Measurements from ENCODE around the gene FOXO1.

The FOXO1 gene

DNA sequence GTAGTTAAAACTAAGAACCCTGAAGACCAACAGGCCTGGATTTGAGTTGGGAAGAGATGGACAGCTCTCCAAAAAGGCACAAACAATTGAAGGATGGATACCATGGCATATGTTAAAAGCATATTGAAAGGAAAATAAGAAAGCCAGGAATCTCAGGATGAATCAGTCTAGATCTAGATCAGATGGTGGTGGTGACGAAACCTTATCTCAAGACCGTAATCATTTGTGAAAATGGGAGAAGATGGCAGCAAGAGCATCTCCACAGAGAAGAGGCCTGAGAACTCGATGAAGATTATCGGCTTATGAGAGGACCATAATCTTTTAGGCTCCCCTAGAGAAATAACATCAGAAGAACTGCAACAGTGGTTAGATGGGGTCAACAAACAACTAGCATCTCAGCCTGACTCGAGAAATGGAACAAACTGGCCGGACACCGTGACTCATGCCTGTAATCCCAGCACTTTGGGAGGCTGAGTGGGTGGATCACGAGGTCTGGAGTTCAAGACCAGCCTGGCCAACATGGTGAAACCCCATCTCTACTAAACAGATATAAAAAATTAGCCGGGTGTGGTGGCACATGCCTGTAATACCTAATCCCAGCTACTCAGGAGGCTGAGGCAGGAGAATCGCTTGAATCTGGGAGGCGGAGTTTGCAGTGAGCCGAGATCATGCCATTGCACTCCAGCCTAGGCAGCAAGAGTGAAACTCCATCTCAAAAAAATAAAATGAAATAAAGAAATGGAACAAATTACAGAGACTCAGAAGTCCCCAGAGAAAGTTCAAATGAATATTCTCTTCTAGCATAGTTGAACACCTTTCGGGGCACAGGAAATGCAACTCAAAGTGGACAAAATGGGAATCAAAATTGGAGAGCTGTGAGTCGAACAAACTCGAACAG lies 47.6 kb downstream of the FOXO1 start:
- Histone ChIP-seq H3F3A (ENCODE audit: low read depth) (peaks cover 1% of the 10 kb centered on the region; the same call in 1 of the 2 replicates), H3K9me3 (ENCODE audit: insufficient read depth, low read depth, low read length) (no peaks in the 10 kb centered on the region), H3K79me2 (ENCODE audit: insufficient read depth, low read length) (peaks cover 15% of the 10 kb centered on the region), H3K4me3 (ENCODE audit: low read length, poor library complexity, severe bottlenecking) (no peak overlapping the region), H3K9me2 (replicated peaks; ENCODE audit: low read depth, low read length) (no peaks in the 10 kb centered on the region), H3K27me3 (ENCODE audit: insufficient read depth, low read length, poor library complexity, severe bottlenecking) (no peaks in the 10 kb centered on the region), H3K4me1 (ENCODE audit: insufficient read depth, low read length, poor library complexity, severe bottlenecking) (peaks cover 7% of the 10 kb centered on the region), H3K4me2 (ENCODE audit: low read depth, low read length, poor library complexity, severe bottlenecking) (no peak overlapping the region), H3K9ac (ENCODE audit: low read depth, low read length, poor library complexity, severe bottlenecking) (no peak overlapping the region), H3K36me3 (ENCODE audit: insufficient read depth, low read length) (no peaks in the 10 kb centered on the region), H4K20me1 (ENCODE audit: insufficient read depth, low read length, poor library complexity, severe bottlenecking) (no peaks in the 10 kb centered on the region), H2AFZ (ENCODE audit: low read length) (no peak overlapping the region)
- no peak for TF ChIP-seq EZH2phosphoT487 (IDR thresholded peaks at IDR 0.05; ENCODE audit: borderline replicate concordance)

DNA sequence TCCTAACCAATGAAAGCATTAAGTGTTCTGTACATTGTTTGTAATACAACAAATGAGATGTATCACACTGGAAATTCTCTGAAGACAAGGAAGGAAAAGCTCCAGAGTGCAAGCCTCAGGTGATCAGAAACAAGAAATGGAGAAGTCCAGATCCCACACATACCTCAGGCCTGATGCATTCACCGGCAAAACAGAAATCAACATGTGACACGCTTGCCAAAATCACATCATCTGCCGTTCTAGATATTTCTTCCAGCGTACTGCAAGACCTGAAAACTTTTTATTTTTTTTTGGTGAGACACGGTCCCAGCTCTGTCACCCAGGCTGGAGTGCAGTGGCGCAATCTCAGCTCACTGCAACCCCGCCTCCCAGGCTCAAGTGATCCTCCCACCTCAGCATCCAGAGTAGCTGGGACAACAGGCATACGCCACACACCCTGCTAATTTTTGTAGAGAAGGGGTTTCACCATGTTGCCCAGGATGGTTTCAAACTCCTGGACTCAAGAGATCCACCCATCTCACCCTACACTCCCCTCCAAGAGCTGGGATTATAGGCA lies 48.6 kb downstream of the FOXO1 start:
- no peak overlapping the region for H3K4me2 ChIP-seq (ENCODE audit: low read depth, low read length, poor library complexity, severe bottlenecking)
- H3K4me1 ChIP-seq (ENCODE audit: insufficient read depth, low read length, poor library complexity, severe bottlenecking): peaks cover 17% of the 10 kb centered on the region
- no peaks in the 10 kb centered on the region for H4K20me1 ChIP-seq (ENCODE audit: insufficient read depth, low read length, poor library complexity, severe bottlenecking)
- H3K27me3 ChIP-seq (ENCODE audit: insufficient read depth, low read length, poor library complexity, severe bottlenecking): no peaks in the 10 kb centered on the region
- H2AFZ ChIP-seq (ENCODE audit: low read length): no peak overlapping the region
- H3K9ac ChIP-seq (ENCODE audit: low read depth, low read length, poor library complexity, severe bottlenecking): no peak overlapping the region
- no peak for TF ChIP-seq EZH2phosphoT487 (IDR thresholded peaks at IDR 0.05; ENCODE audit: borderline replicate concordance)
- TF ChIP-seq, protein P1, sequence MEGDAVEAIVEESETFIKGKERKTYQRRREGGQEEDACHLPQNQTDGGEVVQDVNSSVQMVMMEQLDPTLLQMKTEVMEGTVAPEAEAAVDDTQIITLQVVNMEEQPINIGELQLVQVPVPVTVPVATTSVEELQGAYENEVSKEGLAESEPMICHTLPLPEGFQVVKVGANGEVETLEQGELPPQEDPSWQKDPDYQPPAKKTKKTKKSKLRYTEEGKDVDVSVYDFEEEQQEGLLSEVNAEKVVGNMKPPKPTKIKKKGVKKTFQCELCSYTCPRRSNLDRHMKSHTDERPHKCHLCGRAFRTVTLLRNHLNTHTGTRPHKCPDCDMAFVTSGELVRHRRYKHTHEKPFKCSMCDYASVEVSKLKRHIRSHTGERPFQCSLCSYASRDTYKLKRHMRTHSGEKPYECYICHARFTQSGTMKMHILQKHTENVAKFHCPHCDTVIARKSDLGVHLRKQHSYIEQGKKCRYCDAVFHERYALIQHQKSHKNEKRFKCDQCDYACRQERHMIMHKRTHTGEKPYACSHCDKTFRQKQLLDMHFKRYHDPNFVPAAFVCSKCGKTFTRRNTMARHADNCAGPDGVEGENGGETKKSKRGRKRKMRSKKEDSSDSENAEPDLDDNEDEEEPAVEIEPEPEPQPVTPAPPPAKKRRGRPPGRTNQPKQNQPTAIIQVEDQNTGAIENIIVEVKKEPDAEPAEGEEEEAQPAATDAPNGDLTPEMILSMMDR (conservative IDR thresholded peaks at IDR 0.05; ENCODE audit: low read length): no peak
- H3K79me2 ChIP-seq (ENCODE audit: insufficient read depth, low read length): peaks cover 7% of the 10 kb centered on the region; the same call in 1 of the 2 replicates
- peaks cover 5% of the 10 kb centered on the region; the same call in 1 of the 2 replicates for H3F3A ChIP-seq (ENCODE audit: low read depth)
- no peak overlapping the region for H3K4me3 ChIP-seq (ENCODE audit: low read length, poor library complexity, severe bottlenecking)
- H3K9me3 ChIP-seq (ENCODE audit: insufficient read depth, low read depth, low read length): no peaks in the 10 kb centered on the region
- H3K36me3 ChIP-seq (ENCODE audit: insufficient read depth, low read length): no peaks in the 10 kb centered on the region
- H3K9me2 ChIP-seq (replicated peaks; ENCODE audit: low read depth, low read length): no peaks in the 10 kb centered on the region

DNA sequence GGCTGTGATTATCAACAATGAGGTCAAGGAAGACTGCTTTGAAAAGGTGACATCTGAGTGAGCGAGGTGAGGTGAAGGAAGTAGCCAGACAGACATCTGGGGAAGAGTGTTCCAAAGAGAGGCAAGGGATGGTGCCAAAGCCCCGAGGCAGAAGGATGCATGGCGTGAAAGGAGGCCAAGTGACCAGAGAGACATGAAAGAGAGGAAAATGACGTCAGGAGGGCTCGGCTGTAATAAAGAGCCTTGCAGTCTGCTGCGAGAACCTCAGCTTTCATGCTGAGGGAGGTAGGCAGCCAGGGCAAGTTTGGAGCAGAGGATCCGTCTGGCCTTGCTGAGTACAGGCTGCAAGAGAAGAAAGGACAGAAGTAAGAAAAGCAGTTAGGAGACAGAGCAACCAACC lies 50.8 kb downstream of the FOXO1 start:
- H3K36me3 ChIP-seq (ENCODE audit: insufficient read depth, low read length): no peaks in the 10 kb centered on the region
- peaks cover 5% of the 10 kb centered on the region; the same call in 1 of the 2 replicates for H3F3A ChIP-seq (ENCODE audit: low read depth)
- H2AFZ ChIP-seq (ENCODE audit: low read length): no peak overlapping the region
- TF ChIP-seq, protein P1 (conservative IDR thresholded peaks at IDR 0.05; ENCODE audit: low read length): no peak
- no peak for TF ChIP-seq EZH2phosphoT487 (IDR thresholded peaks at IDR 0.05; ENCODE audit: borderline replicate concordance)
- no peaks in the 10 kb centered on the region for H3K27me3 ChIP-seq (ENCODE audit: insufficient read depth, low read length, poor library complexity, severe bottlenecking)
- H3K9me2 ChIP-seq (replicated peaks; ENCODE audit: low read depth, low read length): no peaks in the 10 kb centered on the region
- H3K9me3 ChIP-seq (ENCODE audit: insufficient read depth, low read depth, low read length): no peaks in the 10 kb centered on the region
- H4K20me1 ChIP-seq (ENCODE audit: insufficient read depth, low read length, poor library complexity, severe bottlenecking): no peaks in the 10 kb centered on the region
- peaks cover 31% of the 10 kb centered on the region for H3K4me1 ChIP-seq (ENCODE audit: insufficient read depth, low read length, poor library complexity, severe bottlenecking)
- no peak overlapping the region for H3K9ac ChIP-seq (ENCODE audit: low read depth, low read length, poor library complexity, severe bottlenecking)
- H3K4me3 ChIP-seq (ENCODE audit: low read length, poor library complexity, severe bottlenecking): no peak overlapping the region
- no peak overlapping the region for H3K4me2 ChIP-seq (ENCODE audit: low read depth, low read length, poor library complexity, severe bottlenecking)
- peaks cover 4% of the 10 kb centered on the region; the same call in 1 of the 2 replicates for H3K79me2 ChIP-seq (ENCODE audit: insufficient read depth, low read length)
